Pancreas (tissue), 10 donors: Measurements from ENCODE around the gene TRIM28. TPM values are rescaled to one million over a fixed set of nuclear protein-coding genes. Genes with fewer than 3 reads are reported as not detected.

ENCODE experiments used
- ATAC-seq, 4 donors: fragments of 200-7000 bp; cut with Tn5 transposase; one replicate each; pipeline versions ENCODE4 v1.8.0 to v1.9.1; 2020; ENCODE audit warnings: mild to moderate bottlenecking in 4 of 4, moderate library complexity in 4 of 4
- DNase-seq, 6 donors: peaks; one replicate each; pipeline ENCODE4 v3.0.0-alpha.2; 2020
- FAIRE-seq: peaks from 2 replicates; lab custom pipeline; 2012; peaks lifted over from hg19 to GRCh38; lab: Jason Lieb, UNC
- H3K27ac ChIP-seq, 4 donors: fragments of 200-600 bp; sonication (generic); 1 replicate in 3 of 4; 2 replicates in 1 of 4; pipeline versions ENCODE4 v1.5.0 to v1.8.0; 2020
- H3K27me3 ChIP-seq, 4 donors: fragments of 200-600 bp; one replicate each; pipeline ENCODE4 v1.8.0; 2021
- H3K36me3 ChIP-seq, 3 donors: fragments of 200-600 bp; sonication (generic) in 1 of 3; one replicate each; pipeline versions ENCODE4 v1.5.0 to v1.8.0; 2020 to 2021
- H3K4me1 ChIP-seq, 3 donors: fragments of 200-600 bp; one replicate each; pipeline ENCODE4 v1.8.0; 2021
- H3K4me3 ChIP-seq, 4 donors: fragments of 200-600 bp; sonication (generic) in 2 of 4; one replicate each; pipeline versions ENCODE4 v1.5.0 to v1.8.0; 2020 to 2021
- H3K9me3 ChIP-seq, 4 donors: fragments of 200-600 bp; one replicate each; pipeline ENCODE4 v1.8.0; 2021
- CTCF ChIP-seq, 4 donors: fragments of 200-600 bp; sonication (generic) in 3 of 4; IDR thresholded peaks; one replicate each; pipeline versions ENCODE4 v1.5.0 to v1.8.0; 2021; ENCODE audit warnings: antibody characterized with exemption in 4 of 4
- WGBS, 2 donors: extraction: QIAGEN DNeasy Blood & Tissue Kit; methylation state at CpG; one replicate each; pipeline ENCODE4 v1.1.7; 2013; 5-methylcytosine and 5-hydroxymethylcytosine counted together
- intact Hi-C, 3 donors: fragments of 100-400 bp; cut with DNase I; formaldehyde crosslinking; loops; one replicate each; pipeline versions ENCODE4 v1.11.1 to v1.14.2; 2022
- polyA plus RNA-seq, 2 donors: library from polyadenylated mRNA; stranded (reverse); fragments of 200-250 nt; gene quantifications; one replicate each; pipeline ENCODE4 v1.2.3, GENCODE V29; 2013
- total RNA-seq, 6 donors: library from RNA; stranded (reverse); fragmentation: NEBNext Ultra II Directional in 4 of 6; extraction: Animal tissue kit (Norgen Biotek cat#: 25700) in 4 of 6; gene quantifications; one replicate each; pipeline versions ENCODE4 v1.2.1 to v1.2.4, GENCODE V29; 2021 to 2023
- donor health status: healthy with polysubstance abuse.
- donor health status: DM: no; HTN: no; CAD: no; lungs with moderate emphysema.
- donor health status: DM: no; HTN: no; CAD: no.
- donor health status: control.
- donor health status: control.
- donor health status: Bipolar disorder and iron deficiency.
- donor health status: DM: yes; HTN: yes; CAD: no.
- donor health status: DM: no; HTN: no; CAD: no.
- donor health status: DM: no; HTN: no; CAD: no.
- donor health status: DM: yes; HTN: yes; CAD: no.

The TRIM28 gene
- total and polyA plus RNA-seq, 8 donors: 128 to 212 (median 190) TPM

GRCh38 chr19:58553799-58554493, 10.1 kb downstream of the TRIM28 start:
- FAIRE-seq (no peak), ATAC-seq (no peak), DNase-seq (peak in 4 of 6 donors; percentile 32 to 67 (median 58))
- Histone ChIP-seq H3K9me3 (no peaks in the 10 kb centered on the region), H3K36me3 (peaks cover 10 to 42% (median 14%) of the 10 kb centered on the region in 3 donors), H3K4me1 (peaks cover 11 to 24% (median 13%) of the 10 kb centered on the region in 3 donors), H3K4me3 (peak overlapping the region; percentile 63 to 88 (median 72)), H3K27ac (peak overlapping the region; percentile 73 to 93 (median 87)), H3K27me3 (no peaks in the 10 kb centered on the region)
- intact Hi-C loops: no loop called here
- WGBS, 2 donors: 19 to 21% methylated on average over 18 of the region's 18 CpGs
- TF ChIP-seq CTCF (IDR thresholded peaks at IDR 0.05): no peak

GRCh38 chr19:58554494-58555368, 10.9 kb downstream of the TRIM28 start, which contains the start of gene CHMP2A:
Gene CHMP2A, minus strand, starts transcription at chr19:58555105. Its CDS starts 893 bp downstream, at chr19:58554212.
- Histone ChIP-seq H3K9me3 (no peaks in the 10 kb centered on the region), H3K36me3 (peaks cover 4 to 34% (median 6%) of the 10 kb centered on the region in 3 donors), H3K27ac (peak within 1 kb of the TSS; percentile 73 to 93 (median 87)), H3K4me3 (peak within 1 kb of the TSS; percentile 63 to 88 (median 72)), H3K27me3 (no peaks in the 10 kb centered on the region), H3K4me1 (peaks cover 11 to 24% (median 13%) of the 10 kb centered on the region in 3 donors)
- peak; percentile 96 to 100 (median 98) for DNase-seq
- ATAC-seq: peak; percentile 46 to 62 (median 58)
- intact Hi-C loops: no loop called here
- 0 to 1% methylated on average over 59 to 69 of the region's 69 CpGs for WGBS, 2 donors
- no peak for TF ChIP-seq CTCF (IDR thresholded peaks at IDR 0.05)
- no peak for FAIRE-seq

GRCh38 chr19:58555369-58555885, 11.6 kb downstream of the TRIM28 start:
- intact Hi-C loops: no loop called here
- peaks cover 11 to 28% (median 13%) of the 10 kb centered on the region in 3 donors for H3K4me1 ChIP-seq
- WGBS, 2 donors: 40 to 57% methylated on average over 4 of the region's 4 CpGs
- no peak for ATAC-seq
- FAIRE-seq: no peak
- no peaks in the 10 kb centered on the region for H3K9me3 ChIP-seq
- H3K27ac ChIP-seq: peak overlapping the region; percentile 73 to 93 (median 87)
- DNase-seq: peak in 3 of 6 donors; percentile 31 to 60 (median 46)
- no peaks in the 10 kb centered on the region for H3K27me3 ChIP-seq
- H3K4me3 ChIP-seq: peak overlapping the region; percentile 63 to 88 (median 72)
- H3K36me3 ChIP-seq: peaks cover under 1 to 27% (median 3%) of the 10 kb centered on the region in 3 donors
- no peak for TF ChIP-seq CTCF (IDR thresholded peaks at IDR 0.05)

DNA sequence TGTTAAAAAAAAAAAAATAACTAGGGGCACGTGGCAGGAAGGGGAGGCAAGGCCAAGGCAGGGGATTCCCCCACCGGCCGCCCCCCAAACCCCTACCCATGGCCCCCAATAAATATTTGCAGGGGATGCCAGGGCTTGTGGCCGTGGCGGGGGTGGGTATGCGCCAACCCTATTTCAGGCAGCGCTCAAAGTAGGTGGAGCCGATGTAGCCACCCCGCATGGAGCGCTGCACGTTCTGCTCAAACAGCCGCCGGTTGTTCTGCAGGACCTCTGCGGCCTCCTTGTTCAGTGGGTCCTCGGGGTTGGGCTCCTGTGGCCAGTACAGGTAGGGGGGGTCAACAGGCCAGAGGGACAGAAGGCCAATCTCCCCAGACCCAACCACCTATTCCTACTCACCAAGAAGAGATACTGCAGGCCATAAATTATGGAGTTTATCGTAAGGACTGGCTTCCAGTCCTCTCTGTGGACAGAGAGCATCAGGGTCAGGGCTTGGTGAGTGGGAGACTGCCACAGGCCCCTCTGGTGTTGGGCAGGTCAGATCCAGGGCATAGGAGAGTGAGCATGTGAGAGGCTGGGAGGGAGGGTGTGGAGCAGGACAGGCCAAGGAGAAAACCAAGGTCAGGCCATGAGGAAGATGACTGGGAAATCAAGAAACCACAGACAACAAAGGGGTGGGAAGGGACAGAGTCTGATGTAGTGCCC, 12.2 kb downstream of the TRIM28 start:
- intact Hi-C loops: no loop called here

More for the DNA sequence above, 12.2 kb downstream of the TRIM28 start:
- ATAC-seq: no peak
- no peak for TF ChIP-seq CTCF (IDR thresholded peaks at IDR 0.05)
- H3K9me3 ChIP-seq: no peaks in the 10 kb centered on the region
- peaks cover 0 to 20% (median 0%) of the 10 kb centered on the region in 3 donors for H3K36me3 ChIP-seq
- no peak for FAIRE-seq
- H3K27me3 ChIP-seq: no peaks in the 10 kb centered on the region
- no peak overlapping the region for H3K4me3 ChIP-seq
- H3K27ac ChIP-seq: no peak overlapping the region
- DNase-seq: peak in 4 of 6 donors; percentile 38 to 67 (median 48)
- 78 to 83% methylated on average over 16 of the region's 16 CpGs for WGBS, 2 donors
- peaks cover 11 to 28% (median 13%) of the 10 kb centered on the region in 3 donors for H3K4me1 ChIP-seq
